HL-60 (cell line): Measurements from ENCODE around the gene KRTAP24-1.

ENCODE experiments used
- CTCF ChIP-seq: IDR thresholded peaks from one replicate; pipeline ENCODE4 v1.5.1; 2011; ENCODE audit warnings: low read length, control low read depth, inconsistent platforms; ENCODE audit not compliant: insufficient read depth
- POLR2AphosphoS5 ChIP-seq: IDR thresholded peaks from 2 replicates; pipeline ENCODE4 v1.6.1; 2012; ENCODE audit warnings: low read depth
- REST ChIP-seq: IDR thresholded peaks from 2 replicates; pipeline ENCODE4 v1.6.1; 2012; ENCODE audit warnings: low read depth; ENCODE audit not compliant: insufficient replicate concordance
- SPI1 ChIP-seq: IDR thresholded peaks from 2 replicates; pipeline ENCODE4 v1.6.1; 2012; ENCODE audit warnings: low read depth, mild to moderate bottlenecking, borderline replicate concordance

- no peak for TF ChIP-seq CTCF
- no peak for TF ChIP-seq SPI1
- TF ChIP-seq REST: no peak
- no peak for TF ChIP-seq POLR2AphosphoS5
These were observed 37.5 kb upstream of the KRTAP24-1 start, which contains the start of gene KRTAP26-1 for GRCh38 chr21:30320215-30320614.
